ENCODE measurements around the gene AKAP13. TPM values are rescaled to one million over a fixed set of nuclear protein-coding genes. Genes with fewer than 3 reads are reported as not detected.
"Not testable (repeated sequence)": the region's sequence is repeated elsewhere in the genome, so short reads cannot be mapped to it uniquely, and the experiment has no call there.

AKAP13 gene
- polyA plus RNA-seq, 1 of the 3 experiments (the other 2 are of a cell fraction): 8.4 TPM

DNA sequence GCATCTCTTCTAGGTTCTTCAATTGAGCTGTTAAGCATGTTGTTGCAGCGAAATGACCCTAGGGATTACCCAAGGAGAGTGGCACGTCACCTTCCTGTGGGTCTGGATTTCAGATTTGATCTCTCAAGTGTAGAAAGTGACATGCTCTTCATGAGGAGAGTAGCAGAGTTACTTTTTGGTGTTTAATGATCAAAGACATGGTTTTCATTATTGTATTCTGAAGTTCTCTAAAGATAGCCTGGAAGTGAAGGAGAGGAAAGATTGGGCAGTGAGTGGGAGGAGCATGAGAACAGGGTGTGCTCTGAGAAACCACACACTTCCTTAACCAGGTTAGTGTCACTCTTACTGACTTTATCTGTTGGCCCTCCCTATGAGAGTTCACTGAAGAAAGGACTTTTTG is 153.6 kb downstream of the AKAP13 start:
- Histone ChIP-seq H3K4me3 (ENCODE audit: low read depth in 2 of 2, low read length in 1 of 2) (no peak overlapping the region), H3K27ac (ENCODE audit: low read depth in 2 of 2, low read length in 1 of 2) (no peak overlapping the region), H3K9ac (no peak overlapping the region), H2AFZ (ENCODE audit: low read depth) (no peak overlapping the region), H3K4me1 (ENCODE audit: control insufficient read depth in 1 of 2, insufficient read depth in 2 of 2, low read depth in 1 of 2, low read length in 1 of 2) (peaks cover 0 to 5% of the 10 kb centered on the region in 2 experiments; a peak in 1 of 4 replicates), H4K20me1 (ENCODE audit: insufficient read depth) (0 out of 2 replicates have a peak, but pooled peaks cover 2% of the 10 kb centered on the region), H3K27me3 (ENCODE audit: insufficient read depth) (no peaks in the 10 kb centered on the region), H3F3A (replicated peaks; ENCODE audit: insufficient read depth) (no peaks in the 10 kb centered on the region), H3K9me2 (no peaks in the 10 kb centered on the region), H3K36me3 (replicated peaks in 1 of 2; ENCODE audit: control insufficient read depth in 1 of 2, insufficient read depth in 2 of 2, low read length in 1 of 2) (peaks cover 11 to 15% of the 10 kb centered on the region in 2 experiments), H3K79me2 (ENCODE audit: insufficient read depth) (no peaks in the 10 kb centered on the region), H3K9me3 (no peaks in the 10 kb centered on the region), H3K4me2 (no peak overlapping the region)
- TF ChIP-seq GATA2 (CRISPR knock-in tag; IDR thresholded peaks at IDR 0.05) (no peak), RCOR1 (IDR thresholded peaks at IDR 0.05; ENCODE audit: low read length) (no peak)
- DNase-seq: no peak
- POLR2A ChIA-PET: no interaction called here
- CTCF ChIA-PET: interaction anchor here (1.1 kb wide), 1 partner anchor 27 kb away, joined by 3 read pairs; no protein-coding TSS in a partner anchor
- 96% methylated on average over 2 of the region's 2 CpGs for WGBS (ENCODE audit: low lambda C conversion rate)

DNA sequence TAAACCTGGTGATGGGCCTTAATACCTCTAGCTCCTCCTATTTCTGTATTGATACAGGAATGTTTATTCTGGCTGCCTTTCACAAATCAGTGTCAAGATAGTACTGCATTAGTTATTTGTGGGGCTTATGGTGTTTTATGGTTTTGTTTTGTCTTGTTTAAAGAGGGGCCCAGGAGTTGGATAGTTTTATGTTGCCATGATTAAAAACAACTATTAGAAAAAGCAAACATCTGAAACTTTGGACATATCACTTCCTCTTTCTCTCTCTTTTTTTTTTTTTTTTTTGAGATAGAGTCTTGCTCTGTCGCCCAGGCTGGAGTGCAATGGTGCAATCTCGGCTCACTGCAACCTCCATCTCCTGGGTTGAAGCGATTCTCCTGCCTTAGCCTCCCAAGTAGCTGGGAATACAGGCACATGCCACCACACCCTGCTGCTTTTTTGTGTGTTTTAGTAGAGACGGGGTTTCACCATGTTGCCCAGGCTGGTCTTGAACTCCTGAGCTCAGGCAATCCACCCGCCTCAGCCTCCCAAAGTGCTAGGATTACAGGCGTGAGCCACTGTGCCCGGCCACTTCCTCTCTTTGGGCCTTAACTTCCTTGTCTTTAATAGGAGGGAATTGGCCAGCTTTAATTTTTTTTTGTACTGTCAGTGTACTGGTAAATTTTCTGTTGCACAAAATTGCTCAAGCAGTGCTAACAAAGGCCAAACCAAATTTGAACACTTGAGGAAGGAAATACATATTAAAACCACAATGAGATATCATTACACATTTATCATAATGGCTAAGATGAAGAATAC is 155.3 kb downstream of the AKAP13 start:
- H3K27me3 ChIP-seq (ENCODE audit: insufficient read depth); H3K9me2 ChIP-seq; DNase-seq; H3K4me1 ChIP-seq (ENCODE audit: control insufficient read depth in 1 of 2, insufficient read depth in 2 of 2, low read depth in 1 of 2, low read length in 1 of 2); H3K79me2 ChIP-seq (ENCODE audit: insufficient read depth); H2AFZ ChIP-seq (ENCODE audit: low read depth); H3K9me3 ChIP-seq; H3F3A ChIP-seq (replicated peaks; ENCODE audit: insufficient read depth); CTCF ChIA-PET; H3K4me3 ChIP-seq (ENCODE audit: low read depth in 2 of 2, low read length in 1 of 2); H4K20me1 ChIP-seq (ENCODE audit: insufficient read depth); H3K9ac ChIP-seq; POLR2A ChIA-PET; H3K27ac ChIP-seq (ENCODE audit: low read depth in 2 of 2, low read length in 1 of 2); H3K4me2 ChIP-seq: not testable (repeated sequence)
- WGBS (ENCODE audit: low lambda C conversion rate): 90% methylated on average over 7 of the region's 7 CpGs
- H3K36me3 ChIP-seq (replicated peaks in 1 of 2; ENCODE audit: control insufficient read depth in 1 of 2, insufficient read depth in 2 of 2, low read length in 1 of 2): peaks cover 11 to 15% of the 10 kb centered on the region in 2 experiments

DNA sequence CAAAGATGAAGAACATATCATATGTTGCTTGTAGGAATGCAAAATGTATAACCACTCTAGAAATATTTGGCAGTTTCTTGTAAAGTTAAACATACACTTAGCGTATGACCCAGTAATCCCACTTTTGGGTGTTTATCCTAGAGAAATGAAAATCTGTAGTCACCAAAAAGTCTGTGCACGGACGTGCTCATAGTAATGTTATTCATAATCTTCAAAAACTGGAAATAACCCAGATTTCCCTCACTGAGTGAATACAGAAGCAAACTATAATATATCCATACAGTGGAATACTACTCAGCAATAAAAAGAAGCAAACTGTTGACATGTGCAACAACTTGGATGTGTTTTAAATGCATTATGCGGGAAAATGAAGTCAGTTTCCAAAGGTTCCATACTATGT is 155.9 kb downstream of the AKAP13 start:
- no peak overlapping the region for H3K4me2 ChIP-seq
- WGBS (ENCODE audit: low lambda C conversion rate): 83% methylated on average over 4 of the region's 4 CpGs

More for the DNA sequence above, 155.9 kb downstream of the AKAP13 start:
- Histone ChIP-seq H3K9me2 (no peaks in the 10 kb centered on the region), H2AFZ (ENCODE audit: low read depth) (no peak overlapping the region), H3K79me2 (ENCODE audit: insufficient read depth) (peaks cover 6% of the 10 kb centered on the region; the same call in 1 of the 2 replicates), H3K9ac (no peak overlapping the region), H3K36me3 (replicated peaks in 1 of 2; ENCODE audit: control insufficient read depth in 1 of 2, insufficient read depth in 2 of 2, low read length in 1 of 2) (peaks cover 11 to 15% of the 10 kb centered on the region in 2 experiments), H3K27me3 (ENCODE audit: insufficient read depth) (no peaks in the 10 kb centered on the region), H3K9me3 (no peaks in the 10 kb centered on the region), H3K4me1 (ENCODE audit: control insufficient read depth in 1 of 2, insufficient read depth in 2 of 2, low read depth in 1 of 2, low read length in 1 of 2) (peaks cover 0 to 5% of the 10 kb centered on the region in 2 experiments; a peak in 1 of 4 replicates), H3K27ac (ENCODE audit: low read depth in 2 of 2, low read length in 1 of 2) (no peak overlapping the region), H4K20me1 (ENCODE audit: insufficient read depth) (0 out of 2 replicates have a peak, but pooled peaks cover 2% of the 10 kb centered on the region), H3F3A (replicated peaks; ENCODE audit: insufficient read depth) (no peaks in the 10 kb centered on the region), H3K4me3 (ENCODE audit: low read depth in 2 of 2, low read length in 1 of 2) (no peak overlapping the region)
- no peak for TF ChIP-seq TCF12 (IDR thresholded peaks at IDR 0.05)
- no peak for TF ChIP-seq YY1 (IDR thresholded peaks at IDR 0.05; ENCODE audit: low read depth)
- TF ChIP-seq GABPA (IDR thresholded peaks at IDR 0.05; ENCODE audit: low read depth): no peak
- no peak for TF ChIP-seq MEF2A (IDR thresholded peaks at IDR 0.05; ENCODE audit: borderline replicate concordance, low read depth)
- TF ChIP-seq, protein P1, sequence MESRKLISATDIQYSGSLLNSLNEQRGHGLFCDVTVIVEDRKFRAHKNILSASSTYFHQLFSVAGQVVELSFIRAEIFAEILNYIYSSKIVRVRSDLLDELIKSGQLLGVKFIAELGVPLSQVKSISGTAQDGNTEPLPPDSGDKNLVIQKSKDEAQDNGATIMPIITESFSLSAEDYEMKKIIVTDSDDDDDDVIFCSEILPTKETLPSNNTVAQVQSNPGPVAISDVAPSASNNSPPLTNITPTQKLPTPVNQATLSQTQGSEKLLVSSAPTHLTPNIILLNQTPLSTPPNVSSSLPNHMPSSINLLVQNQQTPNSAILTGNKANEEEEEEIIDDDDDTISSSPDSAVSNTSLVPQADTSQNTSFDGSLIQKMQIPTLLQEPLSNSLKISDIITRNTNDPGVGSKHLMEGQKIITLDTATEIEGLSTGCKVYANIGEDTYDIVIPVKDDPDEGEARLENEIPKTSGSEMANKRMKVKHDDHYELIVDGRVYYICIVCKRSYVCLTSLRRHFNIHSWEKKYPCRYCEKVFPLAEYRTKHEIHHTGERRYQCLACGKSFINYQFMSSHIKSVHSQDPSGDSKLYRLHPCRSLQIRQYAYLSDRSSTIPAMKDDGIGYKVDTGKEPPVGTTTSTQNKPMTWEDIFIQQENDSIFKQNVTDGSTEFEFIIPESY (IDR thresholded peaks at IDR 0.05; ENCODE audit: borderline replicate concordance, low read depth): no peak
- TF ChIP-seq FOXM1 (IDR thresholded peaks at IDR 0.05; ENCODE audit: low read depth): no peak
- DNase-seq: no peak
- CTCF ChIA-PET: no interaction called here
- POLR2A ChIA-PET: no interaction called here

Data from SK-N-SH (cell line).